Peyer's patch (tissue), 4 donors: ENCODE results near the gene DTX2. TPM values are rescaled to one million over a fixed set of nuclear protein-coding genes. Genes with fewer than 3 reads are reported as not detected.
A peak's percentile ranks its signal among the peaks of the same experiment; 100 is the strongest.
"Not testable (repeated sequence)": the region's sequence is repeated elsewhere in the genome, so short reads cannot be mapped to it uniquely, and the experiment has no call there.

Experiments used
- DNase-seq, 3 donors: peaks; one replicate each; pipeline ENCODE4 v3.0.0-alpha.2; 2017 to 2019
- H3K27ac ChIP-seq, 4 donors: fragments of 200-600 bp; sonication (generic); one replicate each; pipeline ENCODE4 v1.5.1; 2016 to 2019
- H3K27me3 ChIP-seq, 2 donors: fragments of 200-600 bp; sonication (generic); one replicate each; pipeline ENCODE4 v1.5.1; 2019
- H3K36me3 ChIP-seq, 3 donors: fragments of 200-600 bp; sonication (generic); one replicate each; pipeline ENCODE4 v1.5.1; 2016 to 2019
- H3K4me1 ChIP-seq, 4 donors: fragments of 200-600 bp; sonication (generic); one replicate each; pipeline ENCODE4 v1.5.1; 2016 to 2019
- H3K4me3 ChIP-seq, 4 donors: fragments of 200-600 bp; sonication (generic); 1 replicate in 3 of 4; 2 replicates in 1 of 4; pipeline ENCODE4 v1.5.1; 2016 to 2019; ENCODE audit warnings: mild to moderate bottlenecking in 1 of 4
- H3K9me3 ChIP-seq, 4 donors: fragments of 200-600 bp; sonication (generic); one replicate each; pipeline ENCODE4 v1.5.1; 2016 to 2019; ENCODE audit warnings: mild to moderate bottlenecking in 1 of 4
- CTCF ChIP-seq, 6 experiments: fragments of 450-650 bp in 4 of 6; fragments of 200-600 bp in 2 of 6; sonication (generic) in 1 of 6; IDR thresholded peaks; one replicate each; pipeline ENCODE4 v1.5.1; 2017 to 2019; ENCODE audit warnings: antibody characterized with exemption in 6 of 6, mild to moderate bottlenecking in 3 of 6, moderate library complexity in 1 of 6
- POLR2A ChIP-seq, 2 donors: fragments of 450-650 bp; IDR thresholded peaks; one replicate each; pipeline ENCODE4 v1.5.1; 2017; ENCODE audit warnings: antibody characterized with exemption in 2 of 2, mild to moderate bottlenecking in 2 of 2, moderate library complexity in 2 of 2
- total RNA-seq, 4 donors: library from RNA; depleted of rRNA; stranded (reverse); fragments of >200 nt; gene quantifications; one replicate each; pipeline ENCODE4 v1.1.0, GENCODE V29; 2016

The DTX2 gene
- total RNA-seq = 10 to 100 TPM; 32.2 to 72.8 (median 59.2) TPM

- not testable (repeated sequence) for H3K36me3 ChIP-seq, H3K27me3 ChIP-seq, H3K9me3 ChIP-seq
- Histone ChIP-seq H3K4me3 (peak within 1 kb of the TSS; percentile 51 to 68 (median 62)), H3K27ac (peak within 1 kb of the TSS; percentile 74 to 81 (median 78)), H3K4me1 (peaks cover 0 to 14% (median 0%) of the 10 kb centered on the region in 4 donors)
- peak in 1 of 3 donors; percentile 62 for DNase-seq
These were observed at the start of gene DTX2 for GRCh38 chr7:76461464-76462101. DTX2 (plus strand) TSS chr7:76461709; CDS start chr7:76480510, 18,801 bp downstream.

GRCh38 chr7:76412249-76412648 is 49.3 kb upstream of the DTX2 start:
- no peak for TF ChIP-seq POLR2A (IDR thresholded peaks at IDR 0.05)
- no peak for TF ChIP-seq CTCF (IDR thresholded peaks at IDR 0.05)
- H3K27me3 ChIP-seq = no peaks in the 10 kb centered on the region
- no peak for DNase-seq
- no peaks in the 10 kb centered on the region for H3K36me3 ChIP-seq
- no peaks in the 10 kb centered on the region for H3K4me1 ChIP-seq
- no peaks in the 10 kb centered on the region for H3K9me3 ChIP-seq
- no peak overlapping the region for H3K4me3 ChIP-seq
- no peak overlapping the region for H3K27ac ChIP-seq

GRCh38 chr7:76417654-76418310 is 43.7 kb upstream of the DTX2 start:
- H3K27ac ChIP-seq, H3K9me3 ChIP-seq, H3K27me3 ChIP-seq, H3K36me3 ChIP-seq, DNase-seq, H3K4me1 ChIP-seq, H3K4me3 ChIP-seq: not testable (repeated sequence)

GRCh38 chr7:76421097-76421496 is 40.4 kb upstream of the DTX2 start:
- H3K36me3 ChIP-seq, H3K4me3 ChIP-seq, H3K4me1 ChIP-seq, H3K27ac ChIP-seq, DNase-seq, H3K27me3 ChIP-seq, H3K9me3 ChIP-seq: not testable (repeated sequence)

GRCh38 chr7:76423666-76424412 is 37.7 kb upstream of the DTX2 start:
- H3K27me3 ChIP-seq = no peaks in the 10 kb centered on the region
- TF ChIP-seq POLR2A (IDR thresholded peaks at IDR 0.05) = no peak
- TF ChIP-seq CTCF (IDR thresholded peaks at IDR 0.05) = no peak
- no peaks in the 10 kb centered on the region for H3K4me1 ChIP-seq
- DNase-seq = no peak
- H3K27ac ChIP-seq = no peak overlapping the region
- no peaks in the 10 kb centered on the region for H3K36me3 ChIP-seq
- H3K9me3 ChIP-seq = no peaks in the 10 kb centered on the region
- no peak overlapping the region for H3K4me3 ChIP-seq

- Histone ChIP-seq H3K4me3 (no peak within 1 kb of the TSS), H3K9me3 (no peaks in the 10 kb centered on the region), H3K36me3 (no peaks in the 10 kb centered on the region), H3K4me1 (no peaks in the 10 kb centered on the region), H3K27me3 (no peaks in the 10 kb centered on the region), H3K27ac (no peak within 1 kb of the TSS)
- DNase-seq = no peak
- no peak for TF ChIP-seq CTCF (IDR thresholded peaks at IDR 0.05)
- TF ChIP-seq POLR2A (IDR thresholded peaks at IDR 0.05) = no peak
These were observed 36.9 kb upstream of the DTX2 start, which contains the start of gene ZP3 for GRCh38 chr7:76424413-76425111. ZP3 (plus strand) TSS chr7:76424950; CDS start chr7:76424965, 15 bp downstream.

- Histone ChIP-seq H3K9me3 (no peaks in the 10 kb centered on the region), H3K36me3 (no peaks in the 10 kb centered on the region), H3K27ac (no peak overlapping the region), H3K4me3 (no peak overlapping the region), H3K4me1 (no peaks in the 10 kb centered on the region), H3K27me3 (no peaks in the 10 kb centered on the region)
- TF ChIP-seq POLR2A (IDR thresholded peaks at IDR 0.05) = no peak
- TF ChIP-seq CTCF (IDR thresholded peaks at IDR 0.05) = no peak
- no peak for DNase-seq
These were observed 36.4 kb upstream of the DTX2 start for GRCh38 chr7:76425156-76425555.

GRCh38 chr7:76425558-76425957 is 36.0 kb upstream of the DTX2 start:
- not testable (repeated sequence) for H3K4me3 ChIP-seq, H3K27me3 ChIP-seq, H3K4me1 ChIP-seq, H3K36me3 ChIP-seq, DNase-seq, H3K27ac ChIP-seq, H3K9me3 ChIP-seq
